Skeletal muscle tissue (tissue), 4 donors: ENCODE measurements around the gene ABCB8. TPM values are rescaled to one million over a fixed set of nuclear protein-coding genes. Genes with fewer than 3 reads are reported as not detected.
A peak's percentile ranks its signal among the peaks of the same experiment; 100 is the strongest.

Experiments
- H3K27ac ChIP-seq: one replicate; pipeline ENCODE4 v1.7.0; 2013; ENCODE audit warnings: mild to moderate bottlenecking, low read depth, low read length, inconsistent platforms
- H3K27me3 ChIP-seq, 3 donors: one replicate each; pipeline ENCODE4 v1.7.0; 2013; ENCODE audit warnings: low read length in 3 of 3; ENCODE audit not compliant: control insufficient read depth in 3 of 3, insufficient read depth in 3 of 3
- H3K36me3 ChIP-seq, 3 donors: one replicate each; pipeline ENCODE4 v1.7.0; 2013; ENCODE audit warnings: low read length in 3 of 3; ENCODE audit not compliant: control insufficient read depth in 3 of 3, insufficient read depth in 3 of 3
- H3K4me1 ChIP-seq, 3 donors: one replicate each; pipeline ENCODE4 v1.7.0; 2013; ENCODE audit warnings: low read length in 3 of 3, mild to moderate bottlenecking in 3 of 3; ENCODE audit not compliant: control insufficient read depth in 3 of 3, insufficient read depth in 3 of 3
- H3K4me3 ChIP-seq, 3 donors: one replicate each; pipeline ENCODE4 v1.7.0; 2013; ENCODE audit warnings: low read length in 3 of 3
- H3K9ac ChIP-seq, 3 donors: one replicate each; pipeline ENCODE4 v1.7.0; 2013; ENCODE audit warnings: low read length in 3 of 3, mild to moderate bottlenecking in 3 of 3, moderate library complexity in 2 of 3, low read depth in 1 of 3
- H3K9me3 ChIP-seq, 3 donors: one replicate each; pipeline ENCODE4 v1.7.0; 2013; ENCODE audit warnings: low read length in 3 of 3; ENCODE audit not compliant: control insufficient read depth in 3 of 3
- total RNA-seq: library from RNA; depleted of rRNA; stranded (reverse); fragments of >200 nt; gene quantifications from one replicate; pipeline ENCODE4 v1.2.3, GENCODE V29; 2014
- donor health status: Osteomylitis.

ABCB8 gene
- total RNA-seq, 1 donor from 2014 or later: 15.7 TPM

GRCh38 chr7:150989456-150989855 lies 38.8 kb upstream of the ABCB8 start:
- Histone ChIP-seq H3K9me3 (no peaks in the 10 kb centered on the region), H3K4me3 (no peak overlapping the region), H3K36me3 (no peaks in the 10 kb centered on the region), H3K4me1 (peaks cover 9 to 12% (median 10%) of the 10 kb centered on the region in 3 donors), H3K9ac (no peak overlapping the region), H3K27ac (no peak overlapping the region), H3K27me3 (peaks cover 15 to 27% (median 24%) of the 10 kb centered on the region in 3 donors)

GRCh38 chr7:150990416-150991186 lies 37.6 kb upstream of the ABCB8 start, which contains the start of gene NOS3:
TSS of gene NOS3 (plus strand) at chr7:150991017. CDS start at chr7:150993804, 2,787 bp downstream.
- no peak within 1 kb of the TSS for H3K27ac ChIP-seq

GRCh38 chr7:150992051-150992640 lies 36.1 kb upstream of the ABCB8 start:
- Histone ChIP-seq H3K4me3 (no peak overlapping the region), H3K4me1 (peaks cover 9 to 16% (median 10%) of the 10 kb centered on the region in 3 donors), H3K36me3 (no peaks in the 10 kb centered on the region), H3K27me3 (peaks cover 5 to 17% (median 16%) of the 10 kb centered on the region in 3 donors), H3K9me3 (no peaks in the 10 kb centered on the region), H3K9ac (no peak overlapping the region), H3K27ac (peak overlapping the region; percentile 28)

More at GRCh38 chr7:150990416-150991186, 37.6 kb upstream of the ABCB8 start, which contains the start of gene NOS3:
- no peaks in the 10 kb centered on the region for H3K36me3 ChIP-seq
- no peak within 1 kb of the TSS for H3K9ac ChIP-seq
- H3K4me3 ChIP-seq: no peak within 1 kb of the TSS
- H3K9me3 ChIP-seq: no peaks in the 10 kb centered on the region
- H3K27me3 ChIP-seq: peaks cover 15 to 27% (median 23%) of the 10 kb centered on the region in 3 donors
- peaks cover 9 to 16% (median 10%) of the 10 kb centered on the region in 3 donors for H3K4me1 ChIP-seq

GRCh38 chr7:150992833-150993302 lies 35.4 kb upstream of the ABCB8 start:
- no peaks in the 10 kb centered on the region for H3K36me3 ChIP-seq
- H3K27me3 ChIP-seq: peaks cover 0 to 16% (median 10%) of the 10 kb centered on the region in 3 donors
- peaks cover 9 to 16% (median 10%) of the 10 kb centered on the region in 3 donors for H3K4me1 ChIP-seq
- peak overlapping the region; percentile 28 for H3K27ac ChIP-seq
- peak overlapping the region in 1 of 3 donors; percentile 22 for H3K4me3 ChIP-seq
- H3K9ac ChIP-seq: no peak overlapping the region
- H3K9me3 ChIP-seq: no peaks in the 10 kb centered on the region

- Histone ChIP-seq H3K4me3 (peak overlapping the region in 1 of 3 donors; percentile 43), H3K4me1 (peaks cover 6 to 12% (median 6%) of the 10 kb centered on the region in 3 donors)
These were observed 34.7 kb upstream of the ABCB8 start for GRCh38 chr7:150993511-150993910.

GRCh38 chr7:150994141-150994837 lies 34.0 kb upstream of the ABCB8 start:
- H3K27ac ChIP-seq: no peak overlapping the region
- peaks cover 2 to 6% (median 4%) of the 10 kb centered on the region in 3 donors for H3K4me1 ChIP-seq
- no peaks in the 10 kb centered on the region for H3K9me3 ChIP-seq

More at GRCh38 chr7:150993511-150993910, 34.7 kb upstream of the ABCB8 start:
- Histone ChIP-seq H3K36me3 (peaks cover 0 to 2% (median 0%) of the 10 kb centered on the region in 3 donors), H3K27ac (peak overlapping the region; percentile 28), H3K9me3 (no peaks in the 10 kb centered on the region), H3K9ac (peak overlapping the region in 1 of 3 donors; percentile 40), H3K27me3 (peaks cover 0 to 16% (median 7%) of the 10 kb centered on the region in 3 donors)

GRCh38 chr7:150994838-150995510 lies 33.3 kb upstream of the ABCB8 start:
- peaks cover 0 to 4% (median under 1%) of the 10 kb centered on the region in 3 donors for H3K4me1 ChIP-seq
- H3K4me3 ChIP-seq: peak overlapping the region; percentile 14 to 45 (median 32)
- no peak overlapping the region for H3K9ac ChIP-seq
- H3K9me3 ChIP-seq: no peaks in the 10 kb centered on the region
- H3K27me3 ChIP-seq: peaks cover 0 to 13% (median 7%) of the 10 kb centered on the region in 3 donors
- peaks cover 0 to 2% (median 0%) of the 10 kb centered on the region in 3 donors for H3K36me3 ChIP-seq
- no peak overlapping the region for H3K27ac ChIP-seq

More at GRCh38 chr7:150994141-150994837, 34.0 kb upstream of the ABCB8 start:
- Histone ChIP-seq H3K27me3 (peaks cover 0 to 13% (median 7%) of the 10 kb centered on the region in 3 donors), H3K36me3 (peaks cover 0 to 2% (median 0%) of the 10 kb centered on the region in 3 donors), H3K9ac (peak overlapping the region in 2 of 3 donors; percentile 32 to 40), H3K4me3 (peak overlapping the region; percentile 24 to 49 (median 32))

GRCh38 chr7:150996376-150997074 lies 31.7 kb upstream of the ABCB8 start:
- Histone ChIP-seq H3K4me3 (no peak overlapping the region), H3K27ac (no peak overlapping the region), H3K4me1 (peaks cover 0 to 4% (median 0%) of the 10 kb centered on the region in 3 donors), H3K27me3 (peaks cover 0 to 20% (median 7%) of the 10 kb centered on the region in 3 donors), H3K36me3 (peaks cover 0 to 6% (median 0%) of the 10 kb centered on the region in 3 donors), H3K9ac (no peak overlapping the region), H3K9me3 (no peaks in the 10 kb centered on the region)
